GM21723 (cell line): ENCODE measurements around the gene RASA3.
"Not testable (repeated sequence)": the region's sequence is repeated elsewhere in the genome, so short reads cannot be mapped to it uniquely, and the experiment has no call there.

Experiments
- ATAC-seq: cut with Tn5 transposase; IDR thresholded peaks from one replicate; pipeline ENCODE4 v1.9.1; 2021; ENCODE audit warnings: mild to moderate bottlenecking, moderate library complexity; ENCODE audit not compliant: unreplicated experiment

Gene RASA3

DNA sequence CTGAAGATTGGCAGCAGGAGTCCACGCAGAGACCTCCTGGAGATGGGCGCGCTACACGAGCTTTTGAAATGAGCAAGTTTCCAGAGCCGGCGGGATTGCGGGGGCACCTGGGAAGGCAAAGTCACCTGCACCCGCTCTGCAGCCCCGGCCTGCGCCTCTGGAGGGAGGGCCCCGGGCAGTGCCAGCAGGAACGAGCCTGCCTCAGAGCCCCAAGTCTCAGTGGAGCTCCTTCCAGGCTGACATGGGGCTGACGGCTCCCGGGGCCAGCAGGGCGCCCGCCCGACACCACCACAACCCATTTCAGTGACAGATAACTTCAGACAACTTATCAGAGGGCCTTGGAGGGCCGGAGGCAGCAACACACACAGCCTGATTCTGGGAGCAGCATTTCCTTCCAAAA is 45.0 kb downstream of the RASA3 start:
- ATAC-seq = no peak

GRCh38 chr13:114082849-114083645 is 49.4 kb downstream of the RASA3 start:
- no peak for ATAC-seq

GRCh38 chr13:114081761-114082681 is 50.4 kb downstream of the RASA3 start:
- ATAC-seq = no peak

DNA sequence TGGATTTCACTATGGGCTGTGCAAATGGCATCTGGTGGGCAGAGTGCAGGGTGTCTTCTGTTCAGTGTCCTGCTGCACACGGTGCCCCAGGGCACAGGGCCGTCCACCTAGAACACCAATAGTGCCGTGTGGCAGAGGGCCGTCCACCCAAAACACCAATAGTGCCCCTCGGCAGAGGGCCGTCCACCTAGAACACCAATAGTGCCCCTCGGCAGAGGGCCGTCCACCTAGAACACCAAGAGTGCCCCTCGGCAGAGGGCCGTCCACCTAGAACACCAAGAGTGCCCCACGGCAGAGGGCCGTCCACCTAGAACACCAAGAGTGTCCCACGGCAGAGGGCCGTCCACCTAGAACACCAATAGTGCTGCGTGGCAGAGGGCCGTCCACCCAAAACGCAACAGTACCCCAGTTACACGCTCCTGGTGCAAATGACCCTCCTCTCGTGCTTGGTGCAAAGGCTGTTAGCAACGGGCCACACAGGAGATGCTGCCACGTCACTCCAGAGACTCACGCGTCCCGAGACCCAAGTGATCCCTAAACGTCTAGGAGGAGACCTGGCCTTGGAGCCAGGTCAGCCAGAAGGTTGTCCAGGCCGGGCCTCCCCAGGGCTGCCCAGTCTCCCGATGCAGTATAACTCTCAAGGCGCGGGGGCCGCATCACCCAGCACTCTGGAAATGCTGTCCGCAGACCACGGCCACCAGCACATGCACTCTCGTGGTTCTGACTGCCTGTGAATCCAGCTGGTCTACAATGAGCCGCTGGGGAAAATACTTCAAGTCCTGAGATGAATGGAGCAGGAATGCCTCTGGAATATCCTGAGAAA is 51.5 kb downstream of the RASA3 start:
- no peak for ATAC-seq

- ATAC-seq = no peak
Measured at GRCh38 chr13:114079601-114080536, 52.6 kb downstream of the RASA3 start.

GRCh38 chr13:114078461-114079451 is 53.7 kb downstream of the RASA3 start:
- no peak for ATAC-seq

GRCh38 chr13:114077933-114078325 is 54.5 kb downstream of the RASA3 start:
- ATAC-seq = no peak

GRCh38 chr13:114077099-114077932 is 55.1 kb downstream of the RASA3 start:
- no peak for ATAC-seq

GRCh38 chr13:114076329-114077090 is 55.9 kb downstream of the RASA3 start:
- no peak for ATAC-seq

GRCh38 chr13:114075811-114076210 is 56.6 kb downstream of the RASA3 start:
- ATAC-seq = not testable (repeated sequence)

GRCh38 chr13:114074671-114075315 is 57.6 kb downstream of the RASA3 start:
- ATAC-seq = no peak

DNA sequence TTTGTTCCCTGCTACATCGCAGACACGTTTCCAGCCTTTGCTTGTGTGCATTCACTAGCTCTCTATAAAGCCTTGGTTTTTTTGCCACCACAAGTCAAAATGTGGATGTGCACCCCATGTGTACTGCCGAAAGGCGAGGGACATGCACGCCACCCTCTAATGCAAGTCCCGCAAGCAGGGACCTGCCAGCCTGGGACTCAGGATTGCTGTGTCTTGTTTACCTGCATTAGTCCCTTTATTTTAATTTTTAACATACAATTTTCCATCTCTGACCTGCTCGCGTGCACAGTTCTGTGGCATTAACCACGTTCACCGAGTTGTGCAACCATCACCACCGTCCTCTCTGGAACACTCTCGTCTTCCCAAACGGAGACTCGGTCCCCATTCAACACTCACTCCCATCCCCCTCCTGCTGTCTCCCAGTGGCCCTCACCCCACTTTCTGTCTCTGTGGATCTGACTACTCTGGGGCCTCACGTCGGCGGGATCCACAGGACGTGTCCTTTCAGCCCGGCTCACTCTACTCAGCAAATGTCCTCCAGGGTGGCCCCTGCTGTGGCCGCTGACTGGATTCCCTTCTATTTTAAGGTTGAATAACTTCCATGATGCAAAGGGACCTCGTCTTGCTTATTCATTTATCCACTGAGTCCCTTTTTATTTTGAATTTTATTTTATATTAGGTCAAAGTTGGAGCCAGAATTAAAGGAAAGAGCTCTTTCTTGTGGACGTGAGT is 58.4 kb downstream of the RASA3 start:
- ATAC-seq = no peak

DNA sequence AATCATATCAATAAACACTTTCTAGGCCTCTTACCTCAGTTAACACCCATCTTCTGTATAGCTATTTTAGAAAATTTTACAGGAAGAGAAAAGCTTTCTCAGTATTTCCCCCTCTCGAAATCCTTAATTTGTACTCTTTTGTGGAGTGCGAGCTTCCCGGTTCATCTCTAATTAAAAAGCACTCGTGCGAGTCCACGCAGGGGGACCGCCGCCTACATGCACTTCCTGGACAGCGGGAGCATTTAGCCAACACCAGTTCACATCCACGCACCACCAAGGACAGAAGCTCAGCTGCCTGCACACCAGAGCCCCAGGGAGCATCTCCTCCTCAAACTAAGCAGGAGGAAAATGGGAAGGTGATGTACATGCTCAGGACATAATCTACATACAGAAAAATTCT is 60.0 kb downstream of the RASA3 start:
- no peak for ATAC-seq

DNA sequence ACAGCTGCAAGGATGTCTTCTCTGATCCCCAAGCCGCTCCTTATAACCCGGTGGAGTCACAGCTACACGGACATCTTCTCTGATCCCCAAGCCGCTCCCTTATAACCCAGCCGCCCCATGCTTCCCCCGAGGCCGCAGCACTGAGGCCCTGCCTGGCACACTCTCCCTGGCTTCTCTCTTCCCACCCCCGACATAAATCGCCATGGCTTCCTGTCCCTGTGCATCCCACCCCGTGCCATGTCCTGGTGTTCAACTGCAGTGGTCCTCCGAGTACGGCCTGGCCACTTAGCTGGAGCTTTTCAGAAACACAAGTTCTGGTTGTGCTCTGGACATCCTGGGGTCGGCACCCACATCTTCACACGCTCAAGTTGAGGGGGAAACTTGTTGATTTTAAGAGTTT is 60.4 kb downstream of the RASA3 start:
- ATAC-seq = no peak

- no peak for ATAC-seq
Measured at GRCh38 chr13:114071410-114071809, 61.0 kb downstream of the RASA3 start.
